Liver (tissue), 9 donors: ENCODE measurements around the gene CRACR2A. TPM values are rescaled to one million over a fixed set of nuclear protein-coding genes. Genes with fewer than 3 reads are reported as not detected.

Source experiments
- DNase-seq: peaks from one replicate; pipeline ENCODE4 v3.0.0-alpha.2; 2017; ENCODE audit warnings: low spot score
- H3K27ac ChIP-seq, 2 donors: one replicate each; pipeline ENCODE4 v1.7.0; 2013; ENCODE audit warnings: inconsistent platforms in 2 of 2, low read length in 2 of 2, control low read depth in 1 of 2, low read depth in 1 of 2, mild to moderate bottlenecking in 1 of 2
- H3K27me3 ChIP-seq, 4 donors: one replicate each; pipeline versions ENCODE4 v1.6.1 to v1.7.0; 2013; ENCODE audit warnings: low read length in 3 of 4, inconsistent platforms in 1 of 4, mild to moderate bottlenecking in 1 of 4, moderate library complexity in 1 of 4; ENCODE audit not compliant: control insufficient read depth in 4 of 4, insufficient read depth in 4 of 4
- H3K36me3 ChIP-seq, 4 donors: one replicate each; pipeline versions ENCODE4 v1.6.1 to v1.7.0; 2013; ENCODE audit warnings: low read length in 3 of 4, mild to moderate bottlenecking in 3 of 4, low read depth in 1 of 4, moderate library complexity in 1 of 4; ENCODE audit not compliant: control insufficient read depth in 4 of 4, insufficient read depth in 3 of 4
- H3K4me1 ChIP-seq, 4 donors: one replicate each; pipeline versions ENCODE4 v1.6.1 to v1.7.0; 2013; ENCODE audit warnings: low read length in 3 of 4, mild to moderate bottlenecking in 3 of 4, moderate library complexity in 1 of 4; ENCODE audit not compliant: control insufficient read depth in 4 of 4, insufficient read depth in 4 of 4
- H3K4me3 ChIP-seq, 3 donors: one replicate each; pipeline versions ENCODE4 v1.6.1 to v1.7.0; 2013; ENCODE audit warnings: low read length in 3 of 3, control low read depth in 1 of 3, low read depth in 1 of 3, mild to moderate bottlenecking in 1 of 3
- H3K9ac ChIP-seq, 2 donors: one replicate each; pipeline ENCODE4 v1.7.0; 2013; ENCODE audit warnings: low read length in 2 of 2, mild to moderate bottlenecking in 2 of 2, moderate library complexity in 2 of 2, control low read depth in 1 of 2, low read depth in 1 of 2
- H3K9me3 ChIP-seq, 4 donors: one replicate each; pipeline versions ENCODE4 v1.6.1 to v1.7.0; 2013; ENCODE audit warnings: low read length in 3 of 4; ENCODE audit not compliant: control insufficient read depth in 4 of 4
- EGR1 ChIP-seq, 2 donors: IDR thresholded peaks; 2 replicates each; pipeline ENCODE4 v1.6.1; 2016 to 2018; ENCODE audit warnings: antibody characterized with exemption in 2 of 2, low read depth in 2 of 2
- FOXA1 ChIP-seq: IDR thresholded peaks from 2 replicates; pipeline ENCODE4 v1.6.1; 2016; ENCODE audit warnings: antibody characterized with exemption
- FOXA2 ChIP-seq: IDR thresholded peaks from 2 replicates; pipeline ENCODE4 v1.6.1; 2016; ENCODE audit warnings: antibody characterized with exemption
- GABPA ChIP-seq, 2 donors: IDR thresholded peaks in 1 of 2; conservative IDR thresholded peaks in 1 of 2; 2 replicates each; pipeline ENCODE4 v1.6.1; 2016; ENCODE audit warnings: antibody characterized with exemption in 2 of 2, mild to moderate bottlenecking in 1 of 2, moderate library complexity in 1 of 2
- HNF4A ChIP-seq, 2 donors: conservative IDR thresholded peaks; 2 replicates each; pipeline ENCODE4 v1.6.1; 2016; ENCODE audit warnings: antibody characterized with exemption in 2 of 2, mild to moderate bottlenecking in 2 of 2
- HNF4G ChIP-seq: IDR thresholded peaks from 2 replicates; pipeline ENCODE4 v1.6.1; 2016; ENCODE audit warnings: antibody characterized with exemption
- JUND ChIP-seq, 2 donors: IDR thresholded peaks; 2 replicates each; pipeline ENCODE4 v1.6.1; 2016; ENCODE audit warnings: antibody characterized with exemption in 2 of 2
- NR2F2 ChIP-seq: IDR thresholded peaks from 2 replicates; pipeline ENCODE4 v1.6.1; 2016; ENCODE audit warnings: antibody characterized with exemption
- RAD21 ChIP-seq, 2 donors: IDR thresholded peaks; 2 replicates each; pipeline ENCODE4 v1.6.1; 2016; ENCODE audit warnings: antibody characterized with exemption in 2 of 2, mild to moderate bottlenecking in 2 of 2
- RXRA ChIP-seq, 2 donors: IDR thresholded peaks; 2 replicates each; pipeline ENCODE4 v1.6.1; 2017 to 2018; ENCODE audit warnings: antibody characterized with exemption in 2 of 2, mild to moderate bottlenecking in 1 of 2
- SP1 ChIP-seq: IDR thresholded peaks from 2 replicates; pipeline ENCODE4 v1.6.1; 2018; ENCODE audit warnings: antibody characterized with exemption, mild to moderate bottlenecking
- TAF1 ChIP-seq: conservative IDR thresholded peaks from 2 replicates; pipeline ENCODE4 v1.6.1; 2016; ENCODE audit warnings: antibody characterized with exemption, mild to moderate bottlenecking
- YY1 ChIP-seq: IDR thresholded peaks from 2 replicates; pipeline ENCODE4 v1.6.1; 2016; ENCODE audit warnings: antibody characterized with exemption, mild to moderate bottlenecking
- WGBS: extraction: QIAGEN DNeasy Blood & Tissue Kit; methylation state at CpG from one replicate; pipeline ENCODE4 v1.1.7; 2013; 5-methylcytosine and 5-hydroxymethylcytosine counted together
- polyA plus RNA-seq, 2 donors: library from polyadenylated mRNA; stranded (reverse) in 1 of 2; unstranded in 1 of 2; fragments of 200-250 nt in 1 of 2; fragments of >200 nt in 1 of 2; fragmentation: Nextera tagmentation in 1 of 2; extraction: Ambion mirVana in 1 of 2; gene quantifications; one replicate each; pipeline versions ENCODE4 v1.2.1 to v1.2.3, GENCODE V29; 2013 to 2015
- total RNA-seq, 2 donors: library from RNA; depleted of rRNA; stranded (reverse); fragments of >200 nt; gene quantifications; one replicate each; pipeline ENCODE4 v1.2.3, GENCODE V29; 2014
- TF ChIP-seq, protein P1 (sequence below): fragments of 150-350 bp; IDR thresholded peaks from 2 replicates; pipeline ENCODE4 v1.5.1; 2017; ENCODE audit warnings: improper control_type of control experiment, low read depth, low read length; ENCODE audit not compliant: missing input control
- TF ChIP-seq, protein P2 (sequence below): IDR thresholded peaks from 2 replicates; pipeline ENCODE4 v1.6.1; 2016; ENCODE audit warnings: antibody characterized with exemption
- TF ChIP-seq, protein P3 (sequence below): IDR thresholded peaks from 2 replicates; pipeline ENCODE4 v1.6.1; 2016; ENCODE audit warnings: antibody characterized with exemption
- TF ChIP-seq, protein P4 (sequence below): IDR thresholded peaks from 2 replicates; pipeline ENCODE4 v1.6.1; 2016; ENCODE audit warnings: antibody characterized with exemption, mild to moderate bottlenecking
- TF ChIP-seq, protein P5 (sequence below): IDR thresholded peaks from 2 replicates; pipeline ENCODE4 v1.6.1; 2016; ENCODE audit warnings: antibody characterized with exemption
- donor health status: healthy.
- donor health status: healthy.
- donor health status: healthy.
- donor health status: healthy.
- donor health status: healthy.

CRACR2A gene
- total and polyA plus RNA-seq, 4 donors = 0.33 to 4.2 (median 1.4) TPM

DNA sequence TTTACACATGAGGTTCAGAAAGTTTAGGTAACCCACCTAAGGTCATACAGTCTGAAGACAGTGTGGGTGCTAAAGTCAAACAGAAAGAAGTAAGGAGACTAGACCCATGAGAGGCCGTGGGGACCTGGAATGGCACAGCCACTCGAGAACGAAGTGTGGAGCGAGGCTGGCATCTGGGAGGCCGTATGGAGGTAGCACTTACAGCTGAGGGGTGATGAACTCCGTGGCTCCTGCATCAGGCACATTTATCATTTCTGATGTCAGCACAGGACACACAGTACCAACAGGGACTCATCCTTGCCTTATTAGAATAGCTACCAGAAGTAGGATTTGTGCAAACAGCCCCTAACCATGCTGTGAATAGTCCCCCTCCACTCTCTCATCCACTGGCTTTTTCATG lies 30.5 kb downstream of the CRACR2A start:
- no peaks in the 10 kb centered on the region for H3K36me3 ChIP-seq
- H3K27ac ChIP-seq = no peak overlapping the region
- no peaks in the 10 kb centered on the region for H3K9me3 ChIP-seq
- no peak overlapping the region for H3K9ac ChIP-seq
- 94% methylated on average over 6 of the region's 6 CpGs for WGBS
- no peak for DNase-seq
- no peak overlapping the region for H3K4me3 ChIP-seq
- no peaks in the 10 kb centered on the region for H3K4me1 ChIP-seq
- TF ChIP-seq, protein P1, sequence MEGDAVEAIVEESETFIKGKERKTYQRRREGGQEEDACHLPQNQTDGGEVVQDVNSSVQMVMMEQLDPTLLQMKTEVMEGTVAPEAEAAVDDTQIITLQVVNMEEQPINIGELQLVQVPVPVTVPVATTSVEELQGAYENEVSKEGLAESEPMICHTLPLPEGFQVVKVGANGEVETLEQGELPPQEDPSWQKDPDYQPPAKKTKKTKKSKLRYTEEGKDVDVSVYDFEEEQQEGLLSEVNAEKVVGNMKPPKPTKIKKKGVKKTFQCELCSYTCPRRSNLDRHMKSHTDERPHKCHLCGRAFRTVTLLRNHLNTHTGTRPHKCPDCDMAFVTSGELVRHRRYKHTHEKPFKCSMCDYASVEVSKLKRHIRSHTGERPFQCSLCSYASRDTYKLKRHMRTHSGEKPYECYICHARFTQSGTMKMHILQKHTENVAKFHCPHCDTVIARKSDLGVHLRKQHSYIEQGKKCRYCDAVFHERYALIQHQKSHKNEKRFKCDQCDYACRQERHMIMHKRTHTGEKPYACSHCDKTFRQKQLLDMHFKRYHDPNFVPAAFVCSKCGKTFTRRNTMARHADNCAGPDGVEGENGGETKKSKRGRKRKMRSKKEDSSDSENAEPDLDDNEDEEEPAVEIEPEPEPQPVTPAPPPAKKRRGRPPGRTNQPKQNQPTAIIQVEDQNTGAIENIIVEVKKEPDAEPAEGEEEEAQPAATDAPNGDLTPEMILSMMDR = no peak
- no peaks in the 10 kb centered on the region for H3K27me3 ChIP-seq

DNA sequence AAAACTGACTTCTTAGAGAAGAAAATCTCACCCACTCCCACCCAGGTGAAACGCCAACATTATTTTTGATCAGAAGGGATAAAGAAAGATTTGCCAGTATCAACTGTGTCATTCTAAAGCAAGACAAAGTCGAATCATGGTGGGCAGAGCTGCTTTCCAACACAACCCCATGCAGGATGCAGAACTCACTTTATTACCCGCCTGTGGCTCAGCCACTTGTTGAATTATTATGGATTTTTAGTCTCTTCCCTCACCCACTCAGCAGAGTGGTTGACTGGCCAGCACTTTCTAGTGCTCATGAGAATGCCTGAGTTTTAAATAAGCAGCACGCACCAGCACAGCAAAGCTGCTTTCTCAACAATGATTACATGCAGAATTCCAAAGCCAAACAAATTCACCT lies 32.1 kb downstream of the CRACR2A start:
- whole genome bisulfite sequencing = 92% methylated on average over 4 of the region's 4 CpGs
- Histone ChIP-seq H3K9me3 (no peaks in the 10 kb centered on the region), H3K4me1 (no peaks in the 10 kb centered on the region), H3K36me3 (no peaks in the 10 kb centered on the region), H3K9ac (no peak overlapping the region), H3K4me3 (no peak overlapping the region), H3K27ac (no peak overlapping the region), H3K27me3 (no peaks in the 10 kb centered on the region)
- DNase-seq = no peak
- TF ChIP-seq FOXA2 = no peak
- no peak for TF ChIP-seq RXRA (IDR thresholded peaks at IDR 0.05)
- TF ChIP-seq SP1 = no peak
- TF ChIP-seq TAF1 = no peak
- no peak for TF ChIP-seq EGR1 (IDR thresholded peaks at IDR 0.05; ENCODE audit: low read depth in 2 of 2)
- TF ChIP-seq, protein P1 = no peak
- TF ChIP-seq YY1 = no peak
- no peak for TF ChIP-seq NR2F2
- TF ChIP-seq JUND (IDR thresholded peaks at IDR 0.05) = no peak
- TF ChIP-seq HNF4A (conservative IDR thresholded peaks at IDR 0.05) = no peak
- TF ChIP-seq RAD21 (IDR thresholded peaks at IDR 0.05) = no peak
- TF ChIP-seq, protein P2, sequence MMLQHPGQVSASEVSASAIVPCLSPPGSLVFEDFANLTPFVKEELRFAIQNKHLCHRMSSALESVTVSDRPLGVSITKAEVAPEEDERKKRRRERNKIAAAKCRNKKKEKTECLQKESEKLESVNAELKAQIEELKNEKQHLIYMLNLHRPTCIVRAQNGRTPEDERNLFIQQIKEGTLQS = no peak
- TF ChIP-seq, protein P3, sequence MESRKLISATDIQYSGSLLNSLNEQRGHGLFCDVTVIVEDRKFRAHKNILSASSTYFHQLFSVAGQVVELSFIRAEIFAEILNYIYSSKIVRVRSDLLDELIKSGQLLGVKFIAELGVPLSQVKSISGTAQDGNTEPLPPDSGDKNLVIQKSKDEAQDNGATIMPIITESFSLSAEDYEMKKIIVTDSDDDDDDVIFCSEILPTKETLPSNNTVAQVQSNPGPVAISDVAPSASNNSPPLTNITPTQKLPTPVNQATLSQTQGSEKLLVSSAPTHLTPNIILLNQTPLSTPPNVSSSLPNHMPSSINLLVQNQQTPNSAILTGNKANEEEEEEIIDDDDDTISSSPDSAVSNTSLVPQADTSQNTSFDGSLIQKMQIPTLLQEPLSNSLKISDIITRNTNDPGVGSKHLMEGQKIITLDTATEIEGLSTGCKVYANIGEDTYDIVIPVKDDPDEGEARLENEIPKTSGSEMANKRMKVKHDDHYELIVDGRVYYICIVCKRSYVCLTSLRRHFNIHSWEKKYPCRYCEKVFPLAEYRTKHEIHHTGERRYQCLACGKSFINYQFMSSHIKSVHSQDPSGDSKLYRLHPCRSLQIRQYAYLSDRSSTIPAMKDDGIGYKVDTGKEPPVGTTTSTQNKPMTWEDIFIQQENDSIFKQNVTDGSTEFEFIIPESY = no peak
- TF ChIP-seq, protein P4, sequence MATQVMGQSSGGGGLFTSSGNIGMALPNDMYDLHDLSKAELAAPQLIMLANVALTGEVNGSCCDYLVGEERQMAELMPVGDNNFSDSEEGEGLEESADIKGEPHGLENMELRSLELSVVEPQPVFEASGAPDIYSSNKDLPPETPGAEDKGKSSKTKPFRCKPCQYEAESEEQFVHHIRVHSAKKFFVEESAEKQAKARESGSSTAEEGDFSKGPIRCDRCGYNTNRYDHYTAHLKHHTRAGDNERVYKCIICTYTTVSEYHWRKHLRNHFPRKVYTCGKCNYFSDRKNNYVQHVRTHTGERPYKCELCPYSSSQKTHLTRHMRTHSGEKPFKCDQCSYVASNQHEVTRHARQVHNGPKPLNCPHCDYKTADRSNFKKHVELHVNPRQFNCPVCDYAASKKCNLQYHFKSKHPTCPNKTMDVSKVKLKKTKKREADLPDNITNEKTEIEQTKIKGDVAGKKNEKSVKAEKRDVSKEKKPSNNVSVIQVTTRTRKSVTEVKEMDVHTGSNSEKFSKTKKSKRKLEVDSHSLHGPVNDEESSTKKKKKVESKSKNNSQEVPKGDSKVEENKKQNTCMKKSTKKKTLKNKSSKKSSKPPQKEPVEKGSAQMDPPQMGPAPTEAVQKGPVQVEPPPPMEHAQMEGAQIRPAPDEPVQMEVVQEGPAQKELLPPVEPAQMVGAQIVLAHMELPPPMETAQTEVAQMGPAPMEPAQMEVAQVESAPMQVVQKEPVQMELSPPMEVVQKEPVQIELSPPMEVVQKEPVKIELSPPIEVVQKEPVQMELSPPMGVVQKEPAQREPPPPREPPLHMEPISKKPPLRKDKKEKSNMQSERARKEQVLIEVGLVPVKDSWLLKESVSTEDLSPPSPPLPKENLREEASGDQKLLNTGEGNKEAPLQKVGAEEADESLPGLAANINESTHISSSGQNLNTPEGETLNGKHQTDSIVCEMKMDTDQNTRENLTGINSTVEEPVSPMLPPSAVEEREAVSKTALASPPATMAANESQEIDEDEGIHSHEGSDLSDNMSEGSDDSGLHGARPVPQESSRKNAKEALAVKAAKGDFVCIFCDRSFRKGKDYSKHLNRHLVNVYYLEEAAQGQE = no peak
- TF ChIP-seq GABPA (IDR thresholded peaks at IDR 0.05 in 1 of 2, conservative IDR thresholded peaks at IDR 0.05 in 1 of 2) = no peak
- no peak for TF ChIP-seq FOXA1
- no peak for TF ChIP-seq HNF4G
- TF ChIP-seq, protein P5, sequence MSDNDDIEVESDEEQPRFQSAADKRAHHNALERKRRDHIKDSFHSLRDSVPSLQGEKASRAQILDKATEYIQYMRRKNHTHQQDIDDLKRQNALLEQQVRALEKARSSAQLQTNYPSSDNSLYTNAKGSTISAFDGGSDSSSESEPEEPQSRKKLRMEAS = no peak
